Ectodermal cell (in vitro differentiated cells): ENCODE data around the gene ATG101.

ENCODE experiments used
- H3K27ac ChIP-seq: 2 replicates; pipeline ENCODE4 v1.7.0; 2013; ENCODE audit warnings: mild to moderate bottlenecking, low read depth, low read length; ENCODE audit not compliant: insufficient read depth, poor library complexity, severe bottlenecking
- H3K27me3 ChIP-seq: 2 replicates; pipeline ENCODE4 v1.7.0; 2013; ENCODE audit warnings: mild to moderate bottlenecking, low read length; ENCODE audit not compliant: insufficient read depth, control insufficient read depth, poor library complexity, severe bottlenecking
- H3K36me3 ChIP-seq: one replicate; pipeline ENCODE4 v1.7.0; 2013; ENCODE audit warnings: low read length; ENCODE audit not compliant: control insufficient read depth, insufficient read depth
- H3K4me1 ChIP-seq: one replicate; pipeline ENCODE4 v1.7.0; 2013; ENCODE audit warnings: low read length; ENCODE audit not compliant: control insufficient read depth, insufficient read depth
- H3K4me3 ChIP-seq: 2 replicates; pipeline ENCODE4 v1.7.0; 2013; ENCODE audit warnings: low read depth, low read length, control low read depth; ENCODE audit not compliant: insufficient read depth
- H3K9me3 ChIP-seq: 2 replicates; pipeline ENCODE4 v1.7.0; 2013; ENCODE audit warnings: mild to moderate bottlenecking, low read length, moderate library complexity; ENCODE audit not compliant: control insufficient read depth
- WGBS, 2 experiments: methylation state at CpG; one replicate each; pipeline ENCODE4 v1.1.7; 2013; ENCODE audit warnings: missing lambda C conversion rate in 2 of 2; 5-methylcytosine and 5-hydroxymethylcytosine counted together

ATG101 gene

DNA sequence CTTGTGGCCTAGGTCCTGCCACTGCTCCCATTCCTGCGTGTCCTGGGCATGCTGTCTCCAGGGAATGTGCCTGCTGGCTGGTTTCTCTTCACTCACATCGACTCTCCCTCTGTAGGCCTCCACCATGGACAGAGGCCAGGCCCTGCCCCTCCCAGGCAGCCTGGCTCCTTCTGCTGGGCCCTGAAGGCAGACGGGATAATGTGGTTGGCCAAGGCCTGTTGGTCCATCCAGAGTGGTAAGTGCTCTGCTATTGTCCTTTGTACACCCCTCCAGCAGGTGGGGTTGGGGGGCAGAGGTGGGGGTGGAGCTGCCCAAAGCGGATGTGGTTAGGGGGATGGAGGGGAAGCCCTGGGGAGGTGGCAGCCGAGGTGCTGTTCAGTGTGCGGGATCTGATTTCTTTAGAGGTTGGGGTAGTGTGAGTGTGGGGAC, 28.1 kb upstream of the ATG101 start:
- no peak overlapping the region for H3K4me3 ChIP-seq
- no peaks in the 10 kb centered on the region for H3K9me3 ChIP-seq
- H3K36me3 ChIP-seq = no peaks in the 10 kb centered on the region
- 60 to 67% methylated on average over 6 of the region's 6 CpGs for WGBS, 2 experiments
- H3K27me3 ChIP-seq = peaks cover 20% of the 10 kb centered on the region
- no peak overlapping the region for H3K27ac ChIP-seq
- no peaks in the 10 kb centered on the region for H3K4me1 ChIP-seq

DNA sequence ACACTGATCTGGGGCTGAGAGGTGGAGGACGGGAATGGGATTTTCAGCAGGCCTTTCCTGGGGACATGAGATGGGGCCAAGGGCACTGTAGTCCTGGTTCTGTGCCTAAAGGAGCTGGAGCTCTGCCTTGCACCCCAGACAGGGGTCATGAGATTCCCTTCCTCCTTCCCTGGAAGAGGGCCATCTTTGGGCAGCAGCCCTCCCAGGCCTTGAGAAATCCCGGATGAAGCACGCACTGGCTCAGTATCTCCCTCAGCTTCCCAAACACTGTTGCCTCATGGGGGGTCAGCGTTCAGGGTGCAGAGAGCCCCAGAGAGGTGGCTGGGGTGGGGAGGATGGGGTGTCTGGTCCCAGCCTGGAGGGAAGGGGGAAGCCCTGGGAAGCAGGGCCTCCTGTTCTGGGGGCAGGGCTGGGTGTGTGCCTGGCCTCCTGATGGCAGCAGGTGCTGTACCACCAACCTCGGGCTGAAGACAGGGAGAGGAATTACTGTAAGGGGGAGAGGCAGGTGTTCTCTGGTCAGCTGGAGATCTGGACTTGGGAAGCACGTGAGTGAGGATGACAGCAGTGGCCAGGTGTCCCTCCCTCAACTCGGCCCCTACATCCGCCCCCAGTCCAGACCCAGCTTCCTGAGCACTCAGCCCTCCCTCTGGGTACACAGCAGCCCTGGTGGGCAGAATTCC, 26.9 kb upstream of the ATG101 start:
- Histone ChIP-seq H3K9me3 (no peaks in the 10 kb centered on the region), H3K27me3 (peaks cover 11% of the 10 kb centered on the region), H3K36me3 (no peaks in the 10 kb centered on the region), H3K4me1 (no peaks in the 10 kb centered on the region), H3K4me3 (no peak overlapping the region), H3K27ac (no peak overlapping the region)
- 89 to 92% methylated on average over 8 of the region's 8 CpGs for WGBS, 2 experiments

DNA sequence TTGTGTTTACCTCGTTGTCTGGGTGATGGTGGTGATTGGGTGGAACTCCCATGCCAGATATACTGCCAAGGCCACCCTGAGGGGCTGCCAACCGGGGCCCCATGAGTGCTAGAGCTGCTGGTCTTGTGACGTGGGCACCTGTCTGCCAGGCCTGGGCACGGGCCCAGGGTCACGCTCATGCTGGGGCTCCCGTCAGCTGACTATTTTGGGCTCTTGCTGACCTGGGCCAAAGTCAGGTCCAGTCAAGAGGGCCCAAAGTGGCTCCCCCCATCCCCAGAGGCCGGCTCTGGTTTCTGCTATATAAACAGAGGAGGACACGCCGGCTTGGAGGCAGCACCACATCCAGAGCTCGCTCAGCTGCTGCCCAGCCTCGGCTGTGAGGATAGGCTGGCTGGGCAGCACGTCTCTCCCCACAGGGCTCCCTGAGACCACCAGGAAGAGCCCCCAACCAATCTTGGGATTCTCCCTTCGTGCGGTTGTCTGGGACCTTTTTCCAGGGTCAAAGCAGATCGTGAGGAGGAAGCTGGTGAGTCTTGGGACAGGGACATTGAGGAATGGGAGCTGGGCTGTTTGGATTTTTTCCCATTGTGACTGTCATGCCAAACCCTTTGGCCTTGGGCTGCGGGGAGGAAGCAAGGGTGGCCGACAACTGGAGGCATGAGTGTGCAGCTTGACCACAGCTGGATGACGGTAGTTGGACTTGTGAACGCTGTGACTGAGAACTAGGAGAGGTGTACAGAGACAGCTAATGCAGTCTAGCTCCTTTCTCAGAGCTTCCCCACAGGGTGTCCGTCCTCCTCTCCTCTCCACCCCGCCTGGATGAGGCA, 26.2 kb upstream of the ATG101 start:
- Histone ChIP-seq H3K27me3 (peaks cover 6% of the 10 kb centered on the region), H3K9me3 (no peaks in the 10 kb centered on the region), H3K27ac (no peak overlapping the region), H3K4me1 (no peaks in the 10 kb centered on the region), H3K36me3 (no peaks in the 10 kb centered on the region), H3K4me3 (no peak overlapping the region)
- WGBS, 2 experiments = 90% methylated on average over 21 of the region's 21 CpGs

DNA sequence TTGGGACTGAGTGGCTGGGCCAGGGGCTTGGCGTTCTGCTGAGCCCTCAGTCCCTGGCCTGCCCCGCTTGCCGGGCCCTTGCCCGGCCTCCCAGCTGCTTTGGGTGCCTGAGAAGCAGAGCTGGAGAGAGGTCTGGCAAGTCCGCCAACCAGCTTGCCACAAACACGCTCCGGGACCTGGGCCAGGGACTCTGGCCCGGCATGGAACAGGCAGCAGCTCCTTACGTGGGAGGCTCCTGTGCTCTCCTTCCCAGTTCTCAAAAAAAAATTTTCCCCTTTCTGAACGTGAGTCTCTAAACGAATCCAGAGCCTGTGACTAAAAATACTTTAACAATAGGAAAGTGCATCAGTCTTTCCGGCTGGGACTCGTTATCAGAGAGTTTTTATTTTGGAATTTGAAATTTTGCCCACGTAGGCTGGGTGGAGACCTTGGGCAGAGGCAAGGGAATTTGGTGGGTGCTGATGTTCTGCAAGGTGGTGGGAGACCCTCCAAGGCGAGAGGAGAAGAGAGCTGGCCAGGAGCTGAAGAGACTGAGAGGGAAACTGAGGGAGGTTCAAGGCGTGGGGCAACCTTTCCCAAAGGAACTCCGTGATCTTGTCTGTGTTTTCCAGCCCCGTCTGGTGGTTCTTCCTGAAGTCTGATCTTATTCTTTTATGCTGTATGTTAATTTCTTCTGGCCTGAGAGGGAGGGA, 25.3 kb upstream of the ATG101 start:
- 92 to 93% methylated on average over 18 of the region's 18 CpGs for WGBS, 2 experiments
- H3K27me3 ChIP-seq = peaks cover 8% of the 10 kb centered on the region
- H3K4me3 ChIP-seq = no peak overlapping the region
- H3K4me1 ChIP-seq = no peaks in the 10 kb centered on the region
- no peak overlapping the region for H3K27ac ChIP-seq
- H3K36me3 ChIP-seq = no peaks in the 10 kb centered on the region
- no peaks in the 10 kb centered on the region for H3K9me3 ChIP-seq

DNA sequence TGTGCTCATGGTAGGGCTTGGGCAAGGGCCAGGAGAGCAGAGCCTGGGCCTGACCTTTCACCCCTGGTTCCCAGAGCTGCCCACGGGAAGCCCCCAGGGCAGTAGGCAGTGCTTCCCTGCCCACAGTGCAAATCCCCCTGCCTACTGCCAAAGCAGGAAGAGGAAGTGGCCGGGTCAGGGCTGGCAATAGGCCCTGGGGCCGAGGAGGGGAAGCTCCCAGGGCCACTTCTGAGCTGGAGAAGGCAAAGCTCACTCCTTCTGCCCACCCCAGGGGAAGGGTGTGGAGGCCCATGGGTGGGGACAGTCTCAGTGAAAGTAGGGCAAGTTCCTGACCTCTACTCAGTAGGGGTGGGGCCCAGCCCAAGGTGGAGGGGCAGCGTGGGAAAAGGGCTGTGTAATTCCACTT, 24.0 kb upstream of the ATG101 start:
- Histone ChIP-seq H3K27ac (no peak overlapping the region), H3K4me1 (peaks cover 8% of the 10 kb centered on the region), H3K36me3 (no peaks in the 10 kb centered on the region), H3K4me3 (no peak overlapping the region), H3K27me3 (peaks cover 22% of the 10 kb centered on the region), H3K9me3 (no peaks in the 10 kb centered on the region)
- 71 to 72% methylated on average over 3 to 4 of the region's 4 CpGs for whole genome bisulfite sequencing, 2 experiments

DNA sequence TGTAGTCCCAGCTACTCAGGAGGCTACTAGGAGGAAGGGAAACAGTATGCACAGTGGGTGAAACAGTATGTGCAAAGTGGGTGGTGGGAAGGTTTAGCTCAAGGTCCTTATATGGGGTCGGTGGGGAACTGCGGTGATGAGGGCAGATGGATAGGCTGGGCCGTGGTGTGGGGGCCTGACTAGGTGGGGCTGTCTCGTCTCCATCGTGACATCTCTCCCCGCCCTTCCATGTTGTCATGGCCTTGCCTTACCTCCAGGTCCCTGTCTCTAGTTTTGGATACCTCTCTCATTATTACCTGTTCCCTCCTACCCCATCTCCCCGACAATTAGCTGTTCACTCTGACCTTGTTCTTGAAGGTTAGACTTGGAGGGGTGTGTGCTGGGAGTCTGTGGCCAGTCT, 22.9 kb upstream of the ATG101 start:
- WGBS, 2 experiments = 93 to 95% methylated on average over 6 to 7 of the region's 7 CpGs
- Histone ChIP-seq H3K36me3 (no peaks in the 10 kb centered on the region), H3K4me3 (no peak overlapping the region)

DNA sequence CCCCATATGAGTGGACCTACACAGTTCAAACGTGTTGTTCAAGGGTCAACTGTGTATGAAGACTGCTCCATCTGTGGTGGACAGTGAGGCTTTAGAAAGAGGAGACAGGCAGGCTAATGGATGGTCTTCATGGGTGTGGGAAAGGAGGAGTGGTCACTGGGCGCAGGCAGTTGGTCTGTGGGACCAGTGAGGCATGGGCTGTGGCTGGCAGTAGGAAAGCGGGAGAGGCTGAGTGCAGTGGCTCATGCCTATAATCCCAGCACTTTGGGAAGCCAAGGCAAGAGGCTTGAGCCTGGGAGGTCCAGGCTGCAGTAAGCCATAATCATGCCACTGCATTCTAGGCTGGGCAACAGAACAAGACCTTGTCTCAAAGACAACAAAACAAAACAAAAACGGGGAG, 20.5 kb upstream of the ATG101 start:
- Histone ChIP-seq H3K4me3 (no peak overlapping the region), H3K9me3 (no peaks in the 10 kb centered on the region), H3K36me3 (no peaks in the 10 kb centered on the region), H3K27me3 (peaks cover 42% of the 10 kb centered on the region), H3K4me1 (peaks cover 15% of the 10 kb centered on the region), H3K27ac (no peak overlapping the region)
- 84 to 90% methylated on average over 4 of the region's 4 CpGs for WGBS, 2 experiments

More for the DNA sequence above, 22.9 kb upstream of the ATG101 start:
- Histone ChIP-seq H3K27ac (no peak overlapping the region), H3K9me3 (no peaks in the 10 kb centered on the region), H3K27me3 (peaks cover 32% of the 10 kb centered on the region), H3K4me1 (peaks cover 10% of the 10 kb centered on the region)

DNA sequence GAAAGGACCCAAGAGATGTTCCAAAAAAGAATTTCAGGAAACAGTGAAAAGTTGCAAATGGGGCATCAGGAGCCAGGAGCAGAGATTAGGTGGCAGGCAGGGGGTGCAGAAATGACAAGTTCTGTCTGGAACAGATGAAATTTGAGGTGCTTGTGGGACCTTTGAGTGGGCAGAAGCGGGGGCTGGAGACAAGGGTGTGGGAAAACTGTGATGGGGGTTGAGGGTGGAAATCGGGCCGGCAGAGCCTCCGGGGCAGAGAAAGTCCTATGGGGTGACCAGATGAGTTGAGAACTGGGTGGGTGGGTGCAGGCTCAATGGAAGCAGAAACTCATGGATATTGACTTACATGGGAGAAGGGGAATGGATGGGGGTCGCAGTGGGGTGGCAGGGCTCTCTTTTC, 20.1 kb upstream of the ATG101 start:
- Histone ChIP-seq H3K4me1 (peaks cover 15% of the 10 kb centered on the region), H3K36me3 (no peaks in the 10 kb centered on the region), H3K9me3 (no peaks in the 10 kb centered on the region), H3K27me3 (peaks cover 42% of the 10 kb centered on the region), H3K4me3 (no peak overlapping the region), H3K27ac (no peak overlapping the region)
- WGBS, 2 experiments = 88 to 94% methylated on average over 5 of the region's 5 CpGs

DNA sequence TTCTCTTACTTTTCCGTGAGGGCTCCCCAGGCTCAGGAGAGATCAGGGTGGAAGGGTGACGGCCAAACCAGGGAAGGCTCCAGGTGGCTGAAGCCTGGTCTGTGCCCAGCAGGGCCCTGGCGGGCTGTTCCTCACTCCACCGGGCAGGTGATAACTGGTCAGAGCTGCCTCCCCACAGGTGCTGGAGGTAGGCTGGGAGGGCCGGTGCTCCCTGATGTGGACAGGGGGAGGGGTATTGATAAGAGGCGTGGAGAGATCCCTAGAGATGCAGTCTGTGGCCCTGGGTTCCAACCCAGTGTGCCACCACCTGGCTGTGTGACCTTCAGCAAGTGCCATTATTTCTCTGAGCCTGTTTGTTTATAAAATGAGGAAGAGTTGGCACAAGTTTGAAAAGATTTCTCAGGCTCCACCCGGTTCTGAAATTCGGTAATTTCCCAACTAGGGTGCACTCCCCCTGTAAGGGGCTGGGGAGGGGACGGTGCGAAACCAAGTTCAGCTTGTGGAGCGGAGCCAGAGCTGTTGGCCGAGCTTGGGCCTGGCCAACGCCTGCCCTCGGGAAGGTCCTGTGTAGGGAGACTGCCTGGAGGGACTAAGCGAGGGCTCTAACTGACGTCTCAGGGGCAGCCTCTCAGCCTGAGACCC, 19.5 kb upstream of the ATG101 start:
- H3K4me1 ChIP-seq = peaks cover 15% of the 10 kb centered on the region
- no peak overlapping the region for H3K27ac ChIP-seq
- no peaks in the 10 kb centered on the region for H3K36me3 ChIP-seq
- H3K27me3 ChIP-seq = peaks cover 42% of the 10 kb centered on the region
- WGBS, 2 experiments = 23 to 24% methylated on average over 16 of the region's 16 CpGs
- H3K9me3 ChIP-seq = no peaks in the 10 kb centered on the region
- peak overlapping the region; percentile 58 for H3K4me3 ChIP-seq
